Inflammatory macrophage treated with lipopolysaccharide for 1 hour (primary cell): ENCODE results near the gene TMBIM1.
A peak's percentile ranks its signal among the peaks of the same experiment; 100 is the strongest.

Experiments
- DNase-seq, 2 donors: peaks; one replicate each; pipeline ENCODE4 v3.0.0-alpha.2; 2020 to 2022

TMBIM1 gene

DNA sequence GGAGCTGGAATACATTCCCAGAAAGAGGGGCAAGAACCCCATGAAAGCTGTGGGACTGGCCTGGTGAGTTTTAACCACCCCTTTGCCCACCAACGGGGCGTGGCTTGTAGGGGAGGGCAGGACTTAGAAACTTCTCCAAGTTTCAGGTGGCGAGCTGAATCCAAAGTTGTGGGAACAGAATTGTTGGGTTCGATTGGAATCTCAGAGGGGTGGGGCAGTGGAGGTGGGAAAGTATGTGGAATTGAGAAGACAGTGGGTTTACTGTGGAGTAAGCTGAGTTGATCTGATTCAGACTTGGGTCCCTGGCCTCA lies 20.9 kb downstream of the TMBIM1 start:
- no peak for DNase-seq

- no peak for DNase-seq
These were observed 21.4 kb downstream of the TMBIM1 start for GRCh38 chr2:218270721-218271486.

- DNase-seq: peak; percentile 100
These were observed 22.2 kb downstream of the TMBIM1 start, which contains the start of the genes AAMP and PNKD for GRCh38 chr2:218269900-218270720. TSS of gene AAMP (minus strand) at chr2:218270137. CDS start at chr2:218270086, 51 bp downstream. TSS of gene PNKD (plus strand) at chr2:218270519. CDS start at chr2:218270536, 17 bp downstream.

DNA sequence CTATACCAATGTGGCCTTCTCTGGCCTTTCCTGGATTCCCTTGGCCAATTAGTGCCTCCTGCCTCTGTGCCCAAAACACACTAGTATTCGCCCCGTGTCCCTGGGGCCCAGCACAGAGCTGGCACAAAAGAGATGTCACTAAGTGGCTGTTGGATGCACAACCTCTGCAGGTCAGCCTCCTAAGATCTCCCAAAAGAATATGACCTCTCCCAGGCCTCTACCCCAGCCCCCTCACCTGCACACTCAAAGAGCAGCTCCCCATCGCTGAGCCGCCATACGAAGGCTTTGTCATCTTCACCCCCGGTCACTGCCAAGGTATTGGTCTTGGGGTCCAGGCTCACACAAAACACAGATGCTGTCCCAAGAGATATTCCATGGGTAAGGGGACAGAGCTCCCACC lies 25.0 kb downstream of the TMBIM1 start:
- DNase-seq: no peak

- no peak for DNase-seq
These were observed 25.9 kb downstream of the TMBIM1 start for GRCh38 chr2:218266316-218266979.

- no peak for DNase-seq
These were observed 26.7 kb downstream of the TMBIM1 start for GRCh38 chr2:218265626-218266025.

GRCh38 chr2:218264773-218265561 lies 27.3 kb downstream of the TMBIM1 start:
- DNase-seq: no peak

GRCh38 chr2:218263817-218264641 lies 28.3 kb downstream of the TMBIM1 start:
- DNase-seq: peak; percentile 60 to 79

GRCh38 chr2:218262631-218263586 lies 29.4 kb downstream of the TMBIM1 start:
- DNase-seq: no peak

GRCh38 chr2:218262237-218262600 lies 30.1 kb downstream of the TMBIM1 start:
- DNase-seq: no peak

- DNase-seq: peak in 1 of 2 donors; percentile 33
These were observed 30.7 kb downstream of the TMBIM1 start for GRCh38 chr2:218261423-218262236.

- no peak for DNase-seq
These were observed 31.4 kb downstream of the TMBIM1 start, which contains the start of gene GPBAR1 for GRCh38 chr2:218260742-218261422. TSS of gene GPBAR1 (plus strand) at chr2:218261015. CDS start at chr2:218262725, 1,710 bp downstream.

DNA sequence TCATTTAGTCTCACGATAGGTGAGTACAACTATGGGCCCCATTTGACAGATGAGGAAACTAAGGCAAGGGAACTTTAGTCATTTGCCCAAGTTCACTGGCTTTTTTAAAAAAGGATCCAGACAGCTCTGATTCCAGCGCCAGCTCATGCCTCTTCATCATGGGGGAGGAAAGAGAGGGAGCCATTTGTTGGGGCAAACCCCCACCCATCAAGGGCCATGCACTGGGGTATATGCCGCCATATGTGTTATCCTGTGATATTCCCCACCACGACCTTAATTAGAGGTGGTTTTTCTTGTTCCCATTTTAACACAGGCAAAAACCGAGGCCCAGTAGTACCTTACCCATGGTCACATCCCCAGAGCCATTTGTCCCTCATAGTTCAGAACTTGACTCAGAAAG lies 32.1 kb downstream of the TMBIM1 start:
- no peak for DNase-seq

GRCh38 chr2:218259099-218259961 lies 33.0 kb downstream of the TMBIM1 start:
- peak; percentile 70 for DNase-seq

DNA sequence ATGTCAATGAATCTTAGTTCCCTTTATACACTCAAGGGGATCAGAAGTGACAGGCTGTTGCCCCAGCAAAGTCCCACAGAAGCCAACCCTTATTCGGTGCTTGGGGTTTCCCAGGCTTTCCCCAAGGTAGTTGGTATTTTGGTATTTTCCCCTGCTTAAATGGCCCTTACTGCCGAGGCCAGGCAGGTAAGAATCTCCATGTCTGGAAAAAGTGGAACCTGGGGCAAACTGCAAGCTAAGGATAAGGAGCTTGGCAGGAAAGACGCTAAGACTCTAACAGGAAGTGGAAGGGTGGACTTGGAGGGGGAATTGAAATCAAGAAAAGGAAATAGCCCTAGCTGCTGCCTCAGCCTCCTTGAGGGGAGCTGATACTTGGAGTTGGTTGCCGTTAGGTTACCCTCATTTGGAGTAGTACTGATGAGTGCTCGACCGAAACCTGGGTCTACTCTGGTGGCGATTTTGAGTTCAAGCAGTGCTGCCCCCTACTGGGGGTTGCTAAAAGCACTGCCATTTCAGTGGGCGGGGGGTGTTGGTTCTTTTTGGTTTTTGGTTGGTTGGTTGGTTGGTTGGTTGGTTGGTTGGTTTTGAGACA lies 34.8 kb downstream of the TMBIM1 start:
- peak; percentile 80 to 86 for DNase-seq

- no peak for DNase-seq
These were observed 35.5 kb downstream of the TMBIM1 start for GRCh38 chr2:218256612-218257350.

DNA sequence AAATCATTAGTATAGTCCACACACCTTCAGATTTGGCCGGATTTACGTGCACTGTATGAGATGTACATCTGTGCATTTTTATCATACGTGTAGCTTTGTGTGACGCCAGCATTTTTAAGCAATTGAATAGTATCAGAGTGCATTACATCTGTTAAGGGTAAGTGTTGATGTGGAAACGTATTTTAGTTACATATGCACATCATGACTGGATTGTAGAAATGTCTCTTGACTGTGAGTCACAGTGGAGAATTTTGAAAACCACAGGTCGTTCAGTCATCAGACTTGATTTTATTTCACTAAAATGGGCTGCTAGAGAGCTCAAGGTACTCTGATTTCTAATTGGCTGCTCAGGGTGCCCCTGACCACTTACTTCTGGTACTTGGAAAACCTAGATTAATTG lies 36.9 kb downstream of the TMBIM1 start:
- peak; percentile 67 to 83 for DNase-seq
